Right lobe of liver (tissue), 6 donors: Measurements from ENCODE around the gene RFX8. TPM values are rescaled to one million over a fixed set of nuclear protein-coding genes. Genes with fewer than 3 reads are reported as not detected.

Experiments
- ATAC-seq, 4 donors: fragments of 200-7000 bp; cut with Tn5 transposase; one replicate each; pipeline ENCODE4 v1.9.1; 2020; ENCODE audit warnings: mild to moderate bottlenecking in 4 of 4, moderate library complexity in 4 of 4
- DNase-seq, 3 donors: peaks; one replicate each; pipeline ENCODE4 v3.0.0-alpha.2; 2020
- H3K27ac ChIP-seq, 3 donors: fragments of 200-600 bp; one replicate each; pipeline ENCODE4 v1.8.0; 2022
- H3K27me3 ChIP-seq, 2 donors: fragments of 200-600 bp; one replicate each; pipeline ENCODE4 v1.8.0; 2022
- H3K36me3 ChIP-seq, 4 donors: fragments of 200-600 bp; sonication (generic) in 1 of 4; one replicate each; pipeline versions ENCODE4 v1.5.1 to v1.8.0; 2017 to 2022; ENCODE audit warnings: control low read depth in 1 of 4
- H3K4me1 ChIP-seq, 4 donors: fragments of 200-600 bp; sonication (generic) in 1 of 4; one replicate each; pipeline versions ENCODE4 v1.5.1 to v1.8.0; 2017 to 2022; ENCODE audit warnings: control low read depth in 1 of 4
- H3K4me3 ChIP-seq, 3 donors: fragments of 200-600 bp; one replicate each; pipeline ENCODE4 v1.8.0; 2022
- H3K9me3 ChIP-seq, 4 donors: fragments of 200-600 bp; sonication (generic) in 1 of 4; one replicate each; pipeline versions ENCODE4 v1.5.1 to v1.8.0; 2017 to 2022; ENCODE audit warnings: control low read depth in 1 of 4
- CTCF ChIP-seq, 4 donors: fragments of 200-600 bp in 3 of 4; fragments of 450-650 bp in 1 of 4; IDR thresholded peaks; one replicate each; pipeline versions ENCODE4 v1.5.1 to v1.8.0; 2016 to 2022; ENCODE audit warnings: antibody characterized with exemption in 4 of 4, mild to moderate bottlenecking in 2 of 4
- POLR2A ChIP-seq: fragments of 450-650 bp; IDR thresholded peaks from one replicate; pipeline ENCODE4 v1.6.1; 2017; ENCODE audit warnings: antibody characterized with exemption, mild to moderate bottlenecking
- WGBS: methylation state at CpG from one replicate; pipeline ENCODE4 v1.1.6; 2018; ENCODE audit warnings: low coverage, low lambda C conversion rate; ENCODE audit not compliant: insufficient coverage; ENCODE audit errors: missing lambda C conversion rate; 5-methylcytosine and 5-hydroxymethylcytosine counted together
- intact Hi-C, 2 donors: fragments of 100-400 bp; cut with DNase I; formaldehyde crosslinking; loops; one replicate each; pipeline versions ENCODE4 v1.11.2 to v1.14.1; 2022
- total RNA-seq, 6 experiments: library from RNA; depleted of rRNA in 2 of 6; stranded (reverse); fragments of >200 nt in 2 of 6; fragmentation: NEBNext Ultra II Directional in 3 of 6; extraction: Animal tissue kit (Norgen Biotek cat#: 25700) in 3 of 6; gene quantifications; one replicate each; pipeline versions ENCODE4 v1.1.0 to v1.2.4, GENCODE V29; 2016 to 2023
- donor health status: DM: no; HTN: yes; CAD: no.
- donor health status: DM: no; HTN: no; CAD: no.
- donor health status: DM: no; HTN: no; CAD: no.
- donor health status: DM: no; HTN: yes; CAD: no.
- donor health status: DM: no; HTN: yes; CAD: no.

RFX8 gene
- total RNA-seq, 6 experiments from 2014 or later = not detected

DNA sequence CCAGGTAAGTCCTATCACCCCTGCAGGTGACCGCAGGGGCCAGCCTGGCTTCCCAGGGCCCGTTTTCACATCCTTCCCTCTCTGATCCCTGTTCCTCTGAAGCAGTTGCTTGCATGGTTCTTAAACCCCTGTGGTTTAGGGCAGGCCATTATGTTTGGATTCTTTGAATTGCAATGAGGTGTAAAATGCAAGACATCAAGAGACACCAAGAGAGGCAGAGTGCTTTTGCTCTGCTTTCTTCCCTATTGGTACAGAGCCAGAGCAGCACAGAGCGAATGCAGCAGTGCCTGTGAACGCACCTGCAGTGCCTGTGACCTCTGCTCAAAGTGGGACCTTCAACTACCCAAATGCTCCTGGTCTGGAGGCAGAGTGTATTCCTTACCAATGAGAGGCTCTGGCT lies 7.6 kb downstream of the RFX8 start:
- no peak for ATAC-seq
- no peak overlapping the region for H3K27ac ChIP-seq
- 60% methylated on average over 1 of the region's 4 CpGs for WGBS

GRCh38 chr2:101466426-101466825 lies 8.5 kb downstream of the RFX8 start:
- DNase-seq (no peak), ATAC-seq (no peak)
- intact Hi-C loops = no loop called here
- Histone ChIP-seq H3K27me3 (no peaks in the 10 kb centered on the region), H3K4me3 (no peak overlapping the region), H3K27ac (no peak overlapping the region), H3K4me1 (peaks cover 0 to 13% (median 0%) of the 10 kb centered on the region in 4 donors), H3K9me3 (no peaks in the 10 kb centered on the region), H3K36me3 (no peaks in the 10 kb centered on the region)
- no peak for TF ChIP-seq CTCF (IDR thresholded peaks at IDR 0.05)
- no peak for TF ChIP-seq POLR2A
- 75% methylated on average over 2 of the region's 3 CpGs for WGBS

More for the DNA sequence above, 7.6 kb downstream of the RFX8 start:
- TF ChIP-seq CTCF (IDR thresholded peaks at IDR 0.05) (no peak), POLR2A (no peak)
- peaks cover 0 to 13% (median 0%) of the 10 kb centered on the region in 4 donors for H3K4me1 ChIP-seq
- intact Hi-C loops = no loop called here
- no peak for DNase-seq
- H3K4me3 ChIP-seq = no peak overlapping the region
- H3K9me3 ChIP-seq = no peaks in the 10 kb centered on the region
- H3K27me3 ChIP-seq = no peaks in the 10 kb centered on the region
- H3K36me3 ChIP-seq = no peaks in the 10 kb centered on the region

DNA sequence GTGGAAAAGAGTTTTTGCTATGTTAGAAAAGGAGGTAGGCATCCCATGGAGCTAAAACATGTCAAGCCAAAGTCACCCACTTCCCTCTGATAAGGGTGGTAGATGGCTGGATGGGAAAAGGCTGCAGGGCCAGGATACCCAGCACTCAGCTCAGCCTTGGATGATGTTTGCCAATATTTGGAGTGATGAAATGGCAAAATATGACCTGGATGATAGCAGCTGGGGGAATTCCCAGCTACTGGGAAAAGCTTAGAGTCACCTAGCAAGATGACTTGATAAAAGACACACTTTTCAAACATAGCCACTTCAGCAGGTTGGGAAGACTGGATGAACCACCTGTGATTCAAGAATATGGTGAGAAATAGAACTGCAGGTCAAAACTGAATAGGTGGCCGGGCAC lies 10.1 kb downstream of the RFX8 start:
- Histone ChIP-seq H3K36me3 (no peaks in the 10 kb centered on the region), H3K27ac (peak overlapping the region in 1 of 3 donors; percentile 4), H3K9me3 (no peaks in the 10 kb centered on the region), H3K27me3 (no peaks in the 10 kb centered on the region), H3K4me1 (peaks cover 0 to 9% (median 0%) of the 10 kb centered on the region in 4 donors), H3K4me3 (no peak overlapping the region)
- TF ChIP-seq POLR2A (no peak), CTCF (IDR thresholded peaks at IDR 0.05) (no peak)
- 100% methylated on average over 1 of the region's 1 CpG for WGBS
- intact Hi-C loops = no loop called here
- ATAC-seq (peak in 1 of 4 donors; percentile 64), DNase-seq (no peak)

GRCh38 chr2:101463911-101464641 lies 10.8 kb downstream of the RFX8 start:
- Histone ChIP-seq H3K9me3 (no peaks in the 10 kb centered on the region), H3K36me3 (no peaks in the 10 kb centered on the region), H3K4me1 (peaks cover 0 to 9% (median 0%) of the 10 kb centered on the region in 4 donors), H3K4me3 (no peak overlapping the region), H3K27ac (peak overlapping the region in 1 of 3 donors; percentile 24), H3K27me3 (no peaks in the 10 kb centered on the region)
- ATAC-seq = peak; percentile 43 to 68 (median 56)
- no peak for DNase-seq
- intact Hi-C loops = no loop called here
- TF ChIP-seq POLR2A (no peak), CTCF (IDR thresholded peaks at IDR 0.05) (no peak)
- WGBS = 34% methylated on average over 11 of the region's 11 CpGs
